K562 (cell line): ENCODE data around the gene P2RX2. TPM values are rescaled to one million over a fixed set of nuclear protein-coding genes. Genes with fewer than 3 reads are reported as not detected.

Experiments used
- ATAC-seq: fragments of 200-7000 bp; cut with Tn5 transposase; 3 replicates; pipeline ENCODE4 v1.9.1; 2020; ENCODE audit warnings: moderate library complexity
- Bru-seq: library from RNA; stranded (reverse); fragments of 400-500 nt; gene quantifications from one replicate; lab custom pipeline; 2021; lab: Mats Ljungman, UMichigan
- BruChase-seq, 2 experiments: library from RNA; stranded (reverse); fragments of 400-500 nt; gene quantifications; one replicate each; lab custom pipeline; 2021; lab: Mats Ljungman, UMichigan
- BruUV-seq: library from RNA; stranded (reverse); fragments of 400-500 nt; replicated peaks from 2 replicates; lab custom pipeline; 2021; lab: Mats Ljungman, UMichigan
- CTCF ChIA-PET: fragments of 300-600 bp; formaldehyde crosslinking; extraction: SDS; loops from one replicate; lab custom pipeline; 2021; ENCODE audit warnings: low intra/inter-chr PET ratio; lab: Yijun Ruan, JAX
- POLR2A ChIA-PET: fragments of 300-600, 350-650 bp; sonication (Branson Sonifier 250); formaldehyde crosslinking; extraction: SDS; loops from one replicate; lab custom pipeline; 2021; ENCODE audit warnings: antibody characterized with exemption, inconsistent platforms; lab: Yijun Ruan, JAX
- DNase-seq, 4 experiments: peaks; one replicate each; pipeline versions ENCODE4 v3.0.0 to v3.0.0-alpha.2; 2011 to 2018; ENCODE audit warnings: low spot score in 3 of 4, mixed read lengths in 3 of 4; ENCODE audit errors: extremely low read depth in 1 of 4
- FAIRE-seq: peaks from 2 replicates; lab custom pipeline; 2011; peaks lifted over from hg19 to GRCh38; lab: Jason Lieb, UNC
- H2AFZ ChIP-seq: 2 replicates; pipeline ENCODE4 v1.6.0; 2011; ENCODE audit warnings: low read depth, low read length, control low read depth, inconsistent platforms
- H3K27ac ChIP-seq: fragments of 200-600 bp; 3 replicates; pipeline ENCODE4 v1.8.0; 2011; ENCODE audit warnings: low read depth, mild to moderate bottlenecking, control low read depth, inconsistent platforms, low read length, moderate library complexity, mixed read lengths; ENCODE audit errors: extremely low read depth
- H3K27me3 ChIP-seq, 2 experiments: fragments of 300-600 bp in 1 of 2; 2 replicates in 1 of 2; 3 replicates in 1 of 2; pipeline versions ENCODE4 v1.6.0 to v1.8.0; 2011; ENCODE audit warnings: inconsistent platforms in 2 of 2, low read length in 2 of 2, mild to moderate bottlenecking in 1 of 2, mixed read lengths in 1 of 2, moderate library complexity in 1 of 2; ENCODE audit not compliant: control insufficient read depth in 2 of 2, insufficient read depth in 2 of 2
- H3K36me3 ChIP-seq: fragments of 300-600 bp; 3 replicates; pipeline ENCODE4 v1.8.0; 2011; ENCODE audit warnings: mild to moderate bottlenecking, low read length, inconsistent platforms; ENCODE audit not compliant: control insufficient read depth, insufficient read depth
- H3K4me1 ChIP-seq, 2 experiments: fragments of 200-600 bp in 1 of 2; replicated peaks in 1 of 2; 2 replicates in 1 of 2; 3 replicates in 1 of 2; pipeline versions ENCODE4 v1.5.1 to v1.8.0; 2011; ENCODE audit warnings: inconsistent platforms in 2 of 2, low read length in 2 of 2, mild to moderate bottlenecking in 1 of 2, mixed read lengths in 1 of 2, moderate library complexity in 1 of 2; ENCODE audit not compliant: control insufficient read depth in 2 of 2, insufficient read depth in 2 of 2
- H3K4me2 ChIP-seq: 2 replicates; pipeline ENCODE4 v1.6.1; 2011; ENCODE audit warnings: low read length, control low read depth, inconsistent platforms, mixed read lengths; ENCODE audit not compliant: insufficient read depth
- H3K4me3 ChIP-seq: fragments of 200-600 bp; sonication (generic), shearing (Covaris generic); 2 replicates; pipeline ENCODE4 v1.5.1; 2016; ENCODE audit warnings: control low read depth, inconsistent platforms
- H3K79me2 ChIP-seq: fragments of 200-600 bp; 3 replicates; pipeline ENCODE4 v1.8.0; 2011; ENCODE audit warnings: low read length, inconsistent platforms; ENCODE audit not compliant: control insufficient read depth, insufficient read depth
- H3K9ac ChIP-seq, 2 experiments: 2 replicates each; pipeline versions ENCODE4 v1.6.0 to v1.6.1; 2011; ENCODE audit warnings: low read depth in 2 of 2, low read length in 2 of 2, control low read depth in 1 of 2, inconsistent platforms in 1 of 2, mild to moderate bottlenecking in 1 of 2, mixed read lengths in 1 of 2; ENCODE audit not compliant: insufficient read depth in 1 of 2
- H3K9me1 ChIP-seq: one replicate; pipeline ENCODE4 v1.6.0; 2011; ENCODE audit warnings: inconsistent platforms, mild to moderate bottlenecking, low read length, moderate library complexity; ENCODE audit not compliant: control insufficient read depth, insufficient read depth
- H3K9me3 ChIP-seq: replicated peaks from 2 replicates; pipeline ENCODE4 v1.5.1; 2011; ENCODE audit warnings: low read depth, low read length, inconsistent platforms; ENCODE audit not compliant: control insufficient read depth, insufficient read depth
- H4K20me1 ChIP-seq: replicated peaks from 2 replicates; pipeline ENCODE4 v1.6.1; 2011; ENCODE audit warnings: low read length, inconsistent platforms, mixed read lengths; ENCODE audit not compliant: control insufficient read depth, insufficient read depth
- DNMT1 ChIP-seq: fragments of 450-650 bp; IDR thresholded peaks from 2 replicates; pipeline ENCODE4 v1.6.1; 2016; ENCODE audit warnings: antibody characterized with exemption, mild to moderate bottlenecking
- HNRNPL ChIP-seq: fragments of 200-400 bp; formaldehyde crosslinking; IDR thresholded peaks from 2 replicates; pipeline ENCODE4 v1.6.1; 2017; ENCODE audit warnings: low read depth, mild to moderate bottlenecking, low read length
- POLR2G ChIP-seq: fragments of 200-400 bp; formaldehyde crosslinking; IDR thresholded peaks from 2 replicates; pipeline ENCODE4 v1.6.1; 2017; ENCODE audit warnings: low read depth, mild to moderate bottlenecking, antibody characterized with exemption, low read length, moderate library complexity
- SRF ChIP-seq, 2 experiments: fragments of 250-450, 450-650 bp in 1 of 2; sonication (Bioruptor Pico) in 1 of 2; sonication (generic) in 1 of 2; formaldehyde crosslinking; IDR thresholded peaks; 2 replicates each; pipeline versions ENCODE4 v1.5.0 to v1.5.1; 2020 to 2022; ENCODE audit warnings: mild to moderate bottlenecking in 1 of 2, missing genetic modification reagents in 1 of 2
- ZNF57 ChIP-seq: fragments of 450-650 bp; formaldehyde crosslinking; IDR thresholded peaks from 2 replicates; pipeline ENCODE4 v1.4.0; 2020; ENCODE audit warnings: mild to moderate bottlenecking, moderate library complexity
- WGBS: fragments of 100-300 bp; shearing (Covaris generic); methylation state at CpG from one replicate; pipeline ENCODE4 v1.1.6; 2016; ENCODE audit warnings: low coverage, mixed read lengths; ENCODE audit not compliant: insufficient coverage; ENCODE audit errors: missing lambda C conversion rate; 5-methylcytosine and 5-hydroxymethylcytosine counted together
- in situ Hi-C: fragments of 300-500 bp; cut with MboI; formaldehyde crosslinking; loops from 4 replicates; pipeline ENCODE4 v1.15.0; 2018; ENCODE audit warnings: inconsistent platforms, mixed read lengths
- intact Hi-C: fragments of 100-400 bp; cut with micrococcal nuclease; formaldehyde crosslinking; loops from 2 replicates; pipeline ENCODE4 v1.14.2; 2022
- long read RNA-seq, 3 experiments: library from polyadenylated mRNA in 2 of 3; library from RNA in 1 of 3; unstranded in 2 of 3; stranded (forward) in 1 of 3; transcript quantifications; one replicate each; pipeline ENCODE4 v2.0.0, GENCODE V29; 2019 to 2022
- polyA minus RNA-seq, 3 experiments: library from RNA; depleted of rRNA, polyadenylated mRNA; stranded (reverse); fragments of >200 nt; gene quantifications; 2 replicates each; pipeline ENCODE4 v1.2.3, GENCODE V29; 2011
- polyA plus RNA-seq, 8 experiments: library from polyadenylated mRNA; depleted of rRNA in 4 of 8; stranded (reverse) in 5 of 8; unstranded in 3 of 8; fragments of >200 nt; fragmentation: Nextera tagmentation in 2 of 8; fragmentation: Illumina TruSeq in 1 of 8; extraction: Ambion mirVana in 2 of 8; extraction: Trizol in 1 of 8; gene quantifications; 2 replicates each; pipeline versions ENCODE4 v1.2.1 to v1.2.3, GENCODE V29; 2011 to 2014; ENCODE audit warnings: inconsistent platforms in 1 of 8, missing spikeins in 1 of 8
- total RNA-seq, 7 experiments: library from RNA; depleted of rRNA in 6 of 7; stranded (reverse); fragments of >200 nt in 6 of 7; fragmentation: Illumina TruSeq in 2 of 7; extraction: Trizol in 2 of 7; gene quantifications; 2 replicates each; pipeline versions ENCODE4 v1.2.1 to v1.2.3, GENCODE V29; 2011 to 2021; ENCODE audit warnings: low replicate concordance in 1 of 7
- TF ChIP-seq, protein P1 (sequence below): sonication (generic); formaldehyde crosslinking; IDR thresholded peaks from 2 replicates; pipeline ENCODE4 v1.8.1; 2023; ENCODE audit warnings: mild to moderate bottlenecking, missing genetic modification reagents
- TF ChIP-seq, protein P2 (sequence below), 3 experiments: fragments of 200-800 bp in 1 of 3; fragments of 250-450 bp in 1 of 3; fragments of 450-650 bp in 1 of 3; sonication (Bioruptor Pico) in 1 of 3; sonication (Bioruptor generic) in 1 of 3; formaldehyde crosslinking in 1 of 3; IDR thresholded peaks; 2 replicates each; pipeline versions ENCODE4 v1.6.1 to v1.8.0; 2016 to 2022; ENCODE audit warnings: mild to moderate bottlenecking in 2 of 3, missing genetic modification characterization in 2 of 3, missing compliant biosample characterization in 1 of 3, moderate library complexity in 1 of 3

Gene P2RX2
- not detected in 2 replicates for total RNA-seq (2011; cell fraction: chromatin; rRNA removed; ENCODE audit: low replicate concordance)
- not detected in 2 replicates for total RNA-seq (2011; cell fraction: nucleolus; rRNA removed)
- not detected in 2 replicates for total RNA-seq (2011; cell fraction: nucleoplasm; rRNA removed)
- total RNA-seq (2014; rRNA removed) (not detected in 2 replicates), total RNA-seq (2014; rRNA removed; fragmentation: Illumina TruSeq; extraction: Trizol) (not detected in 2 replicates), total RNA-seq (2015; rRNA removed; fragmentation: Illumina TruSeq; extraction: Trizol) (not detected in 2 replicates), total RNA-seq (2021) (not detected in 2 replicates), polyA plus RNA-seq (2011; rRNA removed) (not detected in 2 replicates), polyA plus RNA-seq (2014; fragmentation: Illumina TruSeq; extraction: Trizol) (not detected in 2 replicates), polyA plus RNA-seq (2014; fragmentation: Nextera tagmentation; extraction: Ambion mirVana) (not detected), polyA plus RNA-seq (2014; rRNA removed) (not detected in 2 replicates), polyA minus RNA-seq (2011; rRNA and poly(A)+ RNA removed) (not detected in 2 replicates), Bru-seq, nascent RNA (not detected), BruChase-seq, experiment 1, labeled RNA remaining after a 2-hour chase (not detected), BruChase-seq, experiment 2, labeled RNA remaining after a 6-hour chase (not detected)
- not detected in 2 replicates for polyA plus RNA-seq (2011; cell fraction: cytosol; rRNA removed)
- not detected in 2 replicates for polyA plus RNA-seq (2011; cell fraction: nucleus; rRNA removed)
- polyA plus RNA-seq (2012): 0.06 and 0.14 TPM in 2 replicates
- polyA minus RNA-seq (2011; cell fraction: cytosol; rRNA and poly(A)+ RNA removed): not detected in 2 replicates
- not detected in 2 replicates for polyA minus RNA-seq (2011; cell fraction: nucleus; rRNA and poly(A)+ RNA removed)
- long read RNA-seq, experiment 1: 0 reads
- long read RNA-seq, experiment 2: 0 reads
- long read RNA-seq, experiment 3: 0 reads

DNA sequence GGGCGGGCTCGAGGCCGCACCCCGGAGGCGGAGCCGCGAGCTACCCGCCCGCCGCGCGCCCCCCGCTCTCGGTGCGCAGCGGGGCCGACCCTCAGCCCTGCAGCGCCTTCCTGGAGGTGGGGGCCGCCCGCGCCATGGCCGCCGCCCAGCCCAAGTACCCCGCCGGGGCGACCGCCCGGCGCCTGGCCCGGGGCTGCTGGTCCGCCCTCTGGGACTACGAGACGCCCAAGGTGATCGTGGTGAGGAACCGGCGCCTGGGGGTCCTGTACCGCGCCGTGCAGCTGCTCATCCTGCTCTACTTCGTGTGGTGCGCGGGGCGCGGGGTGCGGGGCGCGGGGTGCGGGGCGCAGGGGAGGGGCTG, at the start of gene P2RX2:
Gene P2RX2, plus strand, starts transcription at position 94 of the 361 bp plus-strand sequence. Its CDS starts 41 bp downstream, at position 135.
- Histone ChIP-seq H3K79me2 (no peaks in the 10 kb centered on the region), H3K9ac (no peak within 1 kb of the TSS), H3K4me2 (no peak within 1 kb of the TSS), H2AFZ (no peak within 1 kb of the TSS), H3K4me3 (no peak within 1 kb of the TSS), H4K20me1 (0 out of 2 replicates have a peak, but pooled peaks cover 3% of the 10 kb centered on the region), H3K36me3 (peaks cover 9% of the 10 kb centered on the region; the same call in 1 of the 3 replicates), H3K27me3 (no peaks in the 10 kb centered on the region; a peak in 1 of 5 replicates), H3K27ac (no peak within 1 kb of the TSS), H3K9me1 (no peaks in the 10 kb centered on the region), H3K9me3 (peaks cover 10% of the 10 kb centered on the region), H3K4me1 (peaks cover 12 to 42% of the 10 kb centered on the region in 2 experiments; a peak in 4 of 5 replicates)
- ATAC-seq (no peak), DNase-seq (no peak), FAIRE-seq (no peak)
- WGBS: 100% methylated on average over 4 of the region's 49 CpGs
- CTCF ChIA-PET: no interaction called here
- intact Hi-C loops (no loop called here), in situ Hi-C loops (no loop called here)
- POLR2A ChIA-PET: no interaction called here
- no peak for TF ChIP-seq SRF (CRISPR knock-in tag; IDR thresholded peaks at IDR 0.05)
- TF ChIP-seq HNRNPL: no peak
- TF ChIP-seq ZNF57: no peak
- TF ChIP-seq DNMT1: no peak
- TF ChIP-seq, protein P1, sequence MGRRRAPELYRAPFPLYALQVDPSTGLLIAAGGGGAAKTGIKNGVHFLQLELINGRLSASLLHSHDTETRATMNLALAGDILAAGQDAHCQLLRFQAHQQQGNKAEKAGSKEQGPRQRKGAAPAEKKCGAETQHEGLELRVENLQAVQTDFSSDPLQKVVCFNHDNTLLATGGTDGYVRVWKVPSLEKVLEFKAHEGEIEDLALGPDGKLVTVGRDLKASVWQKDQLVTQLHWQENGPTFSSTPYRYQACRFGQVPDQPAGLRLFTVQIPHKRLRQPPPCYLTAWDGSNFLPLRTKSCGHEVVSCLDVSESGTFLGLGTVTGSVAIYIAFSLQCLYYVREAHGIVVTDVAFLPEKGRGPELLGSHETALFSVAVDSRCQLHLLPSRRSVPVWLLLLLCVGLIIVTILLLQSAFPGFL (CRISPR knock-in tag): no peak
- peak; percentile 62 for TF ChIP-seq POLR2G
- TF ChIP-seq, protein P2, sequence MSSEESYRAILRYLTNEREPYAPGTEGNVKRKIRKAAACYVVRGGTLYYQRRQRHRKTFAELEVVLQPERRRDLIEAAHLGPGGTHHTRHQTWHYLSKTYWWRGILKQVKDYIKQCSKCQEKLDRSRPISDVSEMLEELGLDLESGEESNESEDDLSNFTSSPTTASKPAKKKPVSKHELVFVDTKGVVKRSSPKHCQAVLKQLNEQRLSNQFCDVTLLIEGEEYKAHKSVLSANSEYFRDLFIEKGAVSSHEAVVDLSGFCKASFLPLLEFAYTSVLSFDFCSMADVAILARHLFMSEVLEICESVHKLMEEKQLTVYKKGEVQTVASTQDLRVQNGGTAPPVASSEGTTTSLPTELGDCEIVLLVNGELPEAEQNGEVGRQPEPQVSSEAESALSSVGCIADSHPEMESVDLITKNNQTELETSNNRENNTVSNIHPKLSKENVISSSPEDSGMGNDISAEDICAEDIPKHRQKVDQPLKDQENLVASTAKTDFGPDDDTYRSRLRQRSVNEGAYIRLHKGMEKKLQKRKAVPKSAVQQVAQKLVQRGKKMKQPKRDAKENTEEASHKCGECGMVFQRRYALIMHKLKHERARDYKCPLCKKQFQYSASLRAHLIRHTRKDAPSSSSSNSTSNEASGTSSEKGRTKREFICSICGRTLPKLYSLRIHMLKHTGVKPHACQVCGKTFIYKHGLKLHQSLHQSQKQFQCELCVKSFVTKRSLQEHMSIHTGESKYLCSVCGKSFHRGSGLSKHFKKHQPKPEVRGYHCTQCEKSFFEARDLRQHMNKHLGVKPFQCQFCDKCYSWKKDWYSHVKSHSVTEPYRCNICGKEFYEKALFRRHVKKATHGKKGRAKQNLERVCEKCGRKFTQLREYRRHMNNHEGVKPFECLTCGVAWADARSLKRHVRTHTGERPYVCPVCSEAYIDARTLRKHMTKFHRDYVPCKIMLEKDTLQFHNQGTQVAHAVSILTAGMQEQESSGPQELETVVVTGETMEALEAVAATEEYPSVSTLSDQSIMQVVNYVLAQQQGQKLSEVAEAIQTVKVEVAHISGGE (CRISPR knock-in tag; IDR thresholded peaks at IDR 0.05): no peak
- no TSS peak for BruUV-seq
